Endodermal cell (in vitro differentiated cells): ENCODE measurements around the gene MORN1. TPM values are rescaled to one million over a fixed set of nuclear protein-coding genes. Genes with fewer than 3 reads are reported as not detected.

Experiments
- DNase-seq: peaks from one replicate; pipeline ENCODE4 v3.0.0-alpha.2; 2017
- H3K27ac ChIP-seq: 2 replicates; pipeline ENCODE4 v1.5.1; 2013; ENCODE audit warnings: mild to moderate bottlenecking, low read depth, low read length, moderate library complexity
- H3K27me3 ChIP-seq: 2 replicates; pipeline ENCODE4 v1.6.1; 2013; ENCODE audit warnings: mild to moderate bottlenecking, low read length, moderate library complexity; ENCODE audit not compliant: insufficient read depth, control insufficient read depth, poor library complexity, severe bottlenecking
- H3K36me3 ChIP-seq: 2 replicates; pipeline ENCODE4 v1.7.0; 2013; ENCODE audit warnings: mild to moderate bottlenecking, low read length, moderate library complexity; ENCODE audit not compliant: control insufficient read depth, insufficient read depth
- H3K4me1 ChIP-seq: one replicate; pipeline ENCODE4 v1.7.0; 2013; ENCODE audit warnings: low read length; ENCODE audit not compliant: control insufficient read depth, insufficient read depth
- H3K4me3 ChIP-seq: 2 replicates; pipeline ENCODE4 v1.5.1; 2013; ENCODE audit warnings: mild to moderate bottlenecking, low read length, moderate library complexity
- H3K9ac ChIP-seq: 2 replicates; pipeline ENCODE4 v1.6.1; 2013; ENCODE audit warnings: mild to moderate bottlenecking, low read length, moderate library complexity; ENCODE audit not compliant: poor library complexity, severe bottlenecking; ENCODE audit errors: extremely low read depth
- H3K9me3 ChIP-seq: 2 replicates; pipeline ENCODE4 v1.6.1; 2013; ENCODE audit warnings: mild to moderate bottlenecking, low read length, moderate library complexity; ENCODE audit not compliant: control insufficient read depth
- H3K27ac Mint-ChIP-seq: 2 replicates; pipeline ENCODE4 v1.8.0; 2020; ENCODE audit warnings: mixed read lengths
- H3K27me3 Mint-ChIP-seq: 2 replicates; pipeline ENCODE4 v1.8.0; 2021; ENCODE audit warnings: mild to moderate bottlenecking, mixed read lengths; ENCODE audit not compliant: insufficient read depth
- H3K36me3 Mint-ChIP-seq: 2 replicates; pipeline ENCODE4 v1.8.0; 2020; ENCODE audit warnings: low read depth, mixed read lengths
- H3K4me1 Mint-ChIP-seq: 2 replicates; pipeline ENCODE4 v1.8.0; 2020; ENCODE audit warnings: mixed read lengths
- H3K4me3 Mint-ChIP-seq: 2 replicates; pipeline ENCODE4 v1.8.0; 2020; ENCODE audit warnings: mild to moderate bottlenecking, moderate library complexity, mixed read lengths
- H3K9me3 Mint-ChIP-seq: 2 replicates; pipeline ENCODE4 v1.8.0; 2020; ENCODE audit warnings: mild to moderate bottlenecking, mixed read lengths
- WGBS, 2 experiments: methylation state at CpG; one replicate each; pipeline versions ENCODE4 v1.1.5 to v1.1.7; 2013; ENCODE audit warnings: missing lambda C conversion rate in 2 of 2, mixed read lengths in 1 of 2; ENCODE audit not compliant: insufficient coverage in 1 of 2, insufficient read length in 1 of 2; 5-methylcytosine and 5-hydroxymethylcytosine counted together
- total RNA-seq, 2 donors: library from RNA; stranded (reverse); fragmentation: NEBNext Ultra II Directional in 1 of 2; extraction: Animal tissue kit (Norgen Biotek cat#: 25700) in 1 of 2; gene quantifications; 2 replicates in 1 of 2; 3 replicates in 1 of 2; pipeline ENCODE4 v1.2.1, GENCODE V29; 2021
- TF ChIP-seq, protein P1 (sequence below): fragments of 200-600 bp; sonication (generic); conservative IDR thresholded peaks from 2 replicates; pipeline ENCODE4 v1.5.0; 2021; ENCODE audit warnings: antibody characterized with exemption, mild to moderate bottlenecking

Gene MORN1
- total RNA-seq, 2 donors from 2014 or later = 21.3 to 24.9 TPM

- H3K36me3 Mint-ChIP-seq = peaks cover 25% of the 10 kb centered on the region
Observed at GRCh38 chr1:2310332-2311183, 80.8 kb downstream of the MORN1 start.

GRCh38 chr1:2308844-2309243 is 82.5 kb downstream of the MORN1 start:
- Histone ChIP-seq H3K27ac (no peak overlapping the region), H3K4me1 (peaks cover 8% of the 10 kb centered on the region), H3K36me3 (peaks cover 31% of the 10 kb centered on the region), H3K27me3 (no peaks in the 10 kb centered on the region), H3K9me3 (no peaks in the 10 kb centered on the region), H3K9ac (no peak overlapping the region), H3K4me3 (no peak overlapping the region)
- Mint-ChIP-seq H3K4me3 (no peak overlapping the region), H3K36me3 (peaks cover 35% of the 10 kb centered on the region), H3K9me3 (no peaks in the 10 kb centered on the region), H3K27me3 (no peaks in the 10 kb centered on the region), H3K27ac (peak overlapping the region; percentile 44), H3K4me1 (peaks cover 1% of the 10 kb centered on the region)
- WGBS, 2 experiments = 92% methylated on average over 17 to 19 of the region's 20 CpGs
- DNase-seq = no peak
- TF ChIP-seq, protein P1, sequence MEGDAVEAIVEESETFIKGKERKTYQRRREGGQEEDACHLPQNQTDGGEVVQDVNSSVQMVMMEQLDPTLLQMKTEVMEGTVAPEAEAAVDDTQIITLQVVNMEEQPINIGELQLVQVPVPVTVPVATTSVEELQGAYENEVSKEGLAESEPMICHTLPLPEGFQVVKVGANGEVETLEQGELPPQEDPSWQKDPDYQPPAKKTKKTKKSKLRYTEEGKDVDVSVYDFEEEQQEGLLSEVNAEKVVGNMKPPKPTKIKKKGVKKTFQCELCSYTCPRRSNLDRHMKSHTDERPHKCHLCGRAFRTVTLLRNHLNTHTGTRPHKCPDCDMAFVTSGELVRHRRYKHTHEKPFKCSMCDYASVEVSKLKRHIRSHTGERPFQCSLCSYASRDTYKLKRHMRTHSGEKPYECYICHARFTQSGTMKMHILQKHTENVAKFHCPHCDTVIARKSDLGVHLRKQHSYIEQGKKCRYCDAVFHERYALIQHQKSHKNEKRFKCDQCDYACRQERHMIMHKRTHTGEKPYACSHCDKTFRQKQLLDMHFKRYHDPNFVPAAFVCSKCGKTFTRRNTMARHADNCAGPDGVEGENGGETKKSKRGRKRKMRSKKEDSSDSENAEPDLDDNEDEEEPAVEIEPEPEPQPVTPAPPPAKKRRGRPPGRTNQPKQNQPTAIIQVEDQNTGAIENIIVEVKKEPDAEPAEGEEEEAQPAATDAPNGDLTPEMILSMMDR = no peak

More at GRCh38 chr1:2310332-2311183, 80.8 kb downstream of the MORN1 start:
- Histone ChIP-seq H3K4me1 (peaks cover 8% of the 10 kb centered on the region), H3K4me3 (no peak overlapping the region), H3K27me3 (no peaks in the 10 kb centered on the region), H3K36me3 (peaks cover 20% of the 10 kb centered on the region), H3K27ac (no peak overlapping the region), H3K9me3 (no peaks in the 10 kb centered on the region), H3K9ac (no peak overlapping the region)
- TF ChIP-seq, protein P1 = no peak
- Mint-ChIP-seq H3K9me3 (no peaks in the 10 kb centered on the region), H3K4me3 (no peak overlapping the region), H3K27ac (no peak overlapping the region), H3K27me3 (no peaks in the 10 kb centered on the region), H3K4me1 (peaks cover 1% of the 10 kb centered on the region)
- 93 to 96% methylated on average over 14 to 28 of the region's 28 CpGs for WGBS, 2 experiments
- no peak for DNase-seq

GRCh38 chr1:2307972-2308371 is 83.4 kb downstream of the MORN1 start:
- TF ChIP-seq, protein P1 = no peak
- DNase-seq = no peak
- no peak overlapping the region for H3K4me3 ChIP-seq
- H3K36me3 ChIP-seq = peaks cover 31% of the 10 kb centered on the region
- no peaks in the 10 kb centered on the region for H3K27me3 ChIP-seq
- no peaks in the 10 kb centered on the region for H3K9me3 ChIP-seq
- H3K4me3 Mint-ChIP-seq = no peak overlapping the region
- H3K4me1 Mint-ChIP-seq = peaks cover 1% of the 10 kb centered on the region
- 95 to 97% methylated on average over 12 to 15 of the region's 15 CpGs for WGBS, 2 experiments
- no peak overlapping the region for H3K9ac ChIP-seq
- no peak overlapping the region for H3K27ac Mint-ChIP-seq
- H3K27ac ChIP-seq = no peak overlapping the region
- H3K9me3 Mint-ChIP-seq = no peaks in the 10 kb centered on the region
- peaks cover 42% of the 10 kb centered on the region for H3K36me3 Mint-ChIP-seq
- no peaks in the 10 kb centered on the region for H3K27me3 Mint-ChIP-seq
- peaks cover 3% of the 10 kb centered on the region for H3K4me1 ChIP-seq
